CD4-positive, alpha-beta memory T cell (primary cell): ENCODE results near the gene OARD1. TPM values are rescaled to one million over a fixed set of nuclear protein-coding genes. Genes with fewer than 3 reads are reported as not detected.

ENCODE experiments used
- CTCF ChIA-PET: fragments of 350-600 bp; sonication (Branson Sonifier 250); formaldehyde crosslinking; loops from one replicate; lab custom pipeline; 2021; ENCODE audit warnings: inconsistent platforms; ENCODE audit not compliant: partially characterized antibody; lab: Charles Lee
- POLR2A ChIA-PET: fragments of 350-600 bp; sonication (Branson Sonifier 250); formaldehyde crosslinking; loops from one replicate; lab custom pipeline; 2021; ENCODE audit not compliant: partially characterized antibody; lab: Charles Lee
- DNase-seq, 5 donors: peaks; one replicate each; pipeline versions ENCODE4 v3.0.0 to v3.0.0-alpha.2; 2020 to 2022; ENCODE audit warnings: mixed read lengths in 1 of 5
- H3K27ac ChIP-seq: one replicate; pipeline ENCODE4 v1.7.0; 2013; ENCODE audit warnings: low read depth, low read length
- H3K27me3 ChIP-seq: 2 replicates; pipeline ENCODE4 v1.7.0; 2013; ENCODE audit warnings: mild to moderate bottlenecking, low read length, moderate library complexity; ENCODE audit not compliant: insufficient read depth
- H3K36me3 ChIP-seq: 2 replicates; pipeline ENCODE4 v1.7.0; 2013; ENCODE audit warnings: mild to moderate bottlenecking, low read length, moderate library complexity; ENCODE audit not compliant: insufficient read depth
- H3K4me1 ChIP-seq: 2 replicates; pipeline ENCODE4 v1.7.0; 2013; ENCODE audit warnings: mild to moderate bottlenecking, low read length, moderate library complexity; ENCODE audit not compliant: insufficient read depth
- H3K4me3 ChIP-seq, 2 donors: one replicate each; pipeline ENCODE4 v1.7.0; 2013; ENCODE audit warnings: low read length in 2 of 2, mild to moderate bottlenecking in 1 of 2
- H3K9me3 ChIP-seq, 2 donors: one replicate each; pipeline ENCODE4 v1.7.0; 2013; ENCODE audit warnings: low read length in 2 of 2, control low read depth in 1 of 2; ENCODE audit not compliant: control insufficient read depth in 1 of 2
- H3K27ac Mint-ChIP-seq, 7 donors: one replicate each; pipeline ENCODE4 v1.8.0; 2020 to 2021; ENCODE audit warnings: mixed read lengths in 7 of 7, mild to moderate bottlenecking in 6 of 7, inconsistent platforms in 3 of 7, moderate library complexity in 3 of 7
- H3K27me3 Mint-ChIP-seq, 2 donors: one replicate each; pipeline ENCODE4 v1.8.0; 2020 to 2021; ENCODE audit warnings: mixed read lengths in 2 of 2
- H3K36me3 Mint-ChIP-seq, 2 donors: one replicate each; pipeline ENCODE4 v1.8.0; 2020 to 2021; ENCODE audit warnings: mixed read lengths in 2 of 2, inconsistent platforms in 1 of 2, mild to moderate bottlenecking in 1 of 2
- H3K4me1 Mint-ChIP-seq, 4 donors: one replicate each; pipeline ENCODE4 v1.8.0; 2020 to 2021; ENCODE audit warnings: mixed read lengths in 4 of 4, mild to moderate bottlenecking in 1 of 4
- H3K4me3 Mint-ChIP-seq, 8 donors: one replicate each; pipeline ENCODE4 v1.8.0; 2020 to 2021; ENCODE audit warnings: mixed read lengths in 8 of 8, mild to moderate bottlenecking in 7 of 8, moderate library complexity in 6 of 8, inconsistent platforms in 3 of 8
- H3K9me3 Mint-ChIP-seq, 8 donors: one replicate each; pipeline ENCODE4 v1.8.0; 2020 to 2021; ENCODE audit warnings: mixed read lengths in 8 of 8, mild to moderate bottlenecking in 5 of 8, inconsistent platforms in 3 of 8, moderate library complexity in 1 of 8
- intact Hi-C: fragments of 100-400 bp; cut with micrococcal nuclease; formaldehyde crosslinking; loops from one replicate; pipeline ENCODE4 v1.15.1; 2023
- polyA plus RNA-seq, 2 donors: library from polyadenylated mRNA; unstranded; fragments of 300-500 nt; fragmentation: Illumina TruSeq; gene quantifications; one replicate each; pipeline ENCODE4 v1.2.3, GENCODE V29; 2021
- total RNA-seq, 2 experiments: library from RNA; stranded (reverse); gene quantifications; one replicate each; pipeline ENCODE4 v1.2.3, GENCODE V29; 2021

OARD1 gene
- total and polyA plus RNA-seq, 4 experiments from 2014 or later: 41.0 to 56.7 (median 54.0) TPM

DNA sequence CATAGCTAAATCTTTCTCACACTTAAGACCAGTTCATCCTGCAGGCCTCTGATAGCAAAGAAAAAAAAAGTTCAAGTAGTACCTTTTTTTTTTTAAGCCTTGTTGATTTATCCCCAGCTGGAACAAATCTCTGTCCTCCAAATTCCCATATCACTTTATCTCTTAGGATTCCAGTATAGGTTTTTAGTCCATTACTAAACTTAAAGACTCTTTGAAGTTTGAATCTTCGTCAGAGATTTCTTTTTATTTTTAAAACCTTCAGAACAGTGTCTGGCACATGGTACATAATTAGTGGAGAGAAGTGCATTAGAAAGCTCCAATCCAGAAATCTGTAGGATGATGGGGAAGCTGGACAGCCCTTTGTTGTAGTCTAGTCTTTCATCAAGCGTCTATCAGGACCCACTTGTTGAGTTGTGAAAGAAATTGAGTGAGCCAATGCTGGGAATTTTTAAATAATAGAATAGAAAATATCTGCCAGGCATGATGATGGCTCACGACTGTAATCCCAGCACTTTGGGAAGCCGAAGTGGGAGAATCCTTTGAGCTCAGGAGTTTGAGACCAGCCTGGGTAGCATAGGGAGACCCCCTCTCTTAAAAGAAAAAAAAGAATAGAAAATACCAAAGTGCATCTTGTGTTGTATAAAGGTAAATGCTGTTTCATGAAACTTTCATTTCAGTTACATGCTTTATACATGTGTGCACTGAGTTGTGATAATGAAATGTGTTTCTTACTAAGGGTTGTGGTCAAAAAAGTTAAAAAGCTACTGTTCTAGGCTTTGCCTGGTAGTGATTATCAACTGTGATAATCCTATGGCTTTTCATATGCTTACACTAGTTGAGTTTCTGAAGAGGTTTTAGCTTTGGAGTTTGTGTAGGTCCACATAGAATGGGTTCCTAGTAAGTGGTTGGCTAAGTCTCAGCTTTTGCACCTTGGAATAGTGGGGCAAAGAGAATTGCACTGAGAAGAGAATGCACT, 3.8 kb upstream of the OARD1 start:
- peaks cover 8% of the 10 kb centered on the region for H3K36me3 ChIP-seq
- H3K27me3 Mint-ChIP-seq: no peaks in the 10 kb centered on the region
- no peaks in the 10 kb centered on the region for H3K27me3 ChIP-seq
- no peak overlapping the region for H3K4me3 ChIP-seq
- DNase-seq: no peak
- H3K4me1 Mint-ChIP-seq: peaks cover 46 to 85% (median 61%) of the 10 kb centered on the region in 4 donors
- ChIA-PET CTCF (interaction anchor here (1.2 to 2.6 kb wide), 3 partner anchors 12 to 106 kb away, joined by 3 to 8 read pairs (median 3); no protein-coding TSS in a partner anchor), POLR2A (interaction anchor here (2.4 kb wide), 1 partner anchor 125 kb away, joined by 7 read pairs; the partner anchor contains the start of gene TREML2)
- peak overlapping the region; percentile 62 to 99 (median 97) for H3K27ac Mint-ChIP-seq
- peaks cover 0 to 5% (median 0%) of the 10 kb centered on the region in 8 donors for H3K9me3 Mint-ChIP-seq
- peak overlapping the region; percentile 21 to 98 (median 95) for H3K4me3 Mint-ChIP-seq
- no peaks in the 10 kb centered on the region for H3K9me3 ChIP-seq
- H3K4me1 ChIP-seq: peaks cover 58% of the 10 kb centered on the region
- H3K27ac ChIP-seq: no peak overlapping the region
- intact Hi-C loops: no loop called here
- peaks cover 18 to 44% of the 10 kb centered on the region in 2 donors for H3K36me3 Mint-ChIP-seq

DNA sequence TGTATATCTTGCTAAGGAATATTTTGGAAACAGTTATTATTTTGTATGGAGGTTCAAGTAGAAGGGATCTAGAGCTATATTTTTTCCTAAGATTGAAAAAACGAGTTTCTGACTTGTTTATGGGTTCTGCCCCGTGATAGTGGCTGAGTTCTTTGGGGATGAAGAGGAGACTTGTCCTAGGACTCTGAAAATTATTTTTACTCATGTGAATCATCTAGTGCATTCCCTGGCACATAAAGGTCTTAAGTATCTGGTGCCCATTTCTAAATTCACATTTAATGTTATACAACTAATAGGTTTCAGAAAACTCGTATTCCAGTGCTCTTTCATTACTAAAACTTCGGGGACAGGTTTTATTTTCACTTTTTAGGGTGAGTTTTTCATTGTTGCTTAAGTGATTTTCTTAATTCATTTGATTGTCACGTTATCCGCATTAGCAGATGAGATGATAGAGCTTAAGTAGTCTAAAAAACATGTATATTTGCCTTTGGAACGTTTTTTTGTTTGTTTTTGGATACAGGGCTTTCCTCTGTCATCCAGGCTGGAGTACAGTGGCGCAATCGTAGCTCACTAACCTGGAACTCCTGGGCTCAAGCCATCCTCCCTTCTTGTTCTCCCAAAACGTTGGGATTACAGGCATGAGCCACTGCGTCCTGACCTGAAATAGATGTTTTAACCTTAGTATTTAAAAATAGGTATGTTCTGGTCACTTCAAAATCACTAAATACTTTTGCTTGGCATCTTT, 2.7 kb upstream of the OARD1 start:
- CTCF ChIA-PET: interaction anchor here (1.2 to 2.6 kb wide), 4 partner anchors 13 to 245 kb away, joined by 3 to 8 read pairs (median 4); no protein-coding TSS in a partner anchor
- H3K4me1 ChIP-seq: peaks cover 55% of the 10 kb centered on the region
- POLR2A ChIA-PET: interaction anchor here (2.4 kb wide), 1 partner anchor 126 kb away, joined by 7 read pairs; the partner anchor contains the start of gene TREML2
- peaks cover 8% of the 10 kb centered on the region for H3K36me3 ChIP-seq
- peak overlapping the region; percentile 90 to 99 (median 98) for H3K27ac Mint-ChIP-seq
- no peaks in the 10 kb centered on the region for H3K9me3 ChIP-seq
- no peaks in the 10 kb centered on the region for H3K27me3 Mint-ChIP-seq
- H3K27me3 ChIP-seq: no peaks in the 10 kb centered on the region
- DNase-seq: no peak
- peaks cover 42 to 81% (median 57%) of the 10 kb centered on the region in 4 donors for H3K4me1 Mint-ChIP-seq
- H3K27ac ChIP-seq: peak overlapping the region; percentile 97
- H3K36me3 Mint-ChIP-seq: peaks cover 10 to 37% of the 10 kb centered on the region in 2 donors
- intact Hi-C loops: loop anchor here (5.0 kb wide), 1 partner anchor 487 kb away; no protein-coding TSS in a partner anchor
- H3K4me3 ChIP-seq: peak overlapping the region in 1 of 2 donors; percentile 94
- H3K9me3 Mint-ChIP-seq: peaks cover 0 to 5% (median 0%) of the 10 kb centered on the region in 8 donors
- H3K4me3 Mint-ChIP-seq: peak overlapping the region; percentile 92 to 98 (median 96)

DNA sequence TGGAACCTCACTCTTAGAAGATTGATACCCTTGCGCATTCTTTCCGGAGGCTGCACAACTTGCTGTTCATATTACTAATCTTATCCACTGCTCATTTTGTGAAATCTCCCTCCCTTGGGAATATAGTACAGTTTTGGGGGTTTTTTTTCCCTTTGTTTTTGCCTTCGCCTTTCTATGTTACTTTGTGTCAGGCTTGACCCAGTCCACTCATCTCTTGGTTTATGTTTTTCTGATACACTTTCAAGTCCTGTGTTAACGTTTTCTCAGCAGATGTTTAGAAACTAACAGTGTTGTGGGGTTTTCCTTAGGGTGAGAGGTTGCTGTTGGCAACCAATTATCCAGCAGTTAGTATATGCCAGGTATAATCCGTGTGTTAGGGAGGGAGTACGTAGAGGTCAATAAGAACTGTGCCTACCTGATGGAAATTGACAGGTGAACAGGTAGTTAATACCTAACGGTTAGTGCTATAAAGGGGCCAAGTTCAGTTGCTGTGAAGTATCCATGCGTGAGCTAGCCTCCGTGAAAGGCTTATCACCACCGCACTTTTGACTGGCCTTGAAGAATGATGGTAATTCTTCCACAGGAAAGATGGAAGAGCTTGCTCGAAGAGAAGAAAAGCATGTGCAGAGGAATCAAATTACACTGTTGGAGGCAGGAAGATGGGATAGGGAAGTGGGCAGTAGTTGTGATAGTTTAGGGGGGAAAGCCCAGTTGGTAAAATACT, 2.0 kb upstream of the OARD1 start:
- H3K36me3 ChIP-seq: peaks cover 9% of the 10 kb centered on the region
- Mint-ChIP-seq H3K4me3 (peak overlapping the region; percentile 92 to 98 (median 96)), H3K27me3 (no peaks in the 10 kb centered on the region), H3K27ac (peak overlapping the region; percentile 90 to 99 (median 98)), H3K36me3 (peaks cover 5 to 38% of the 10 kb centered on the region in 2 donors), H3K4me1 (peaks cover 40 to 74% (median 54%) of the 10 kb centered on the region in 4 donors), H3K9me3 (peaks cover 0 to 5% (median 0%) of the 10 kb centered on the region in 8 donors)
- intact Hi-C loops: loop anchor here (2.0 to 5.0 kb wide), 5 partner anchors 45 to 1959 kb away; partner anchors contain the start of genes SAYSD1 and TFEB
- H3K4me1 ChIP-seq: peaks cover 48% of the 10 kb centered on the region
- peak overlapping the region in 1 of 2 donors; percentile 94 for H3K4me3 ChIP-seq
- CTCF ChIA-PET: interaction anchor here (1.3 to 2.6 kb wide), 2 partner anchors 47 to 245 kb away, joined by 4 to 8 read pairs; no protein-coding TSS in a partner anchor
- H3K27ac ChIP-seq: peak overlapping the region; percentile 97
- POLR2A ChIA-PET: interaction anchor here (2.4 kb wide), 1 partner anchor 126 kb away, joined by 7 read pairs; the partner anchor contains the start of gene TREML2
- H3K9me3 ChIP-seq: no peaks in the 10 kb centered on the region
- H3K27me3 ChIP-seq: no peaks in the 10 kb centered on the region
- peak in 4 of 5 donors; percentile 31 to 43 (median 36) for DNase-seq

DNA sequence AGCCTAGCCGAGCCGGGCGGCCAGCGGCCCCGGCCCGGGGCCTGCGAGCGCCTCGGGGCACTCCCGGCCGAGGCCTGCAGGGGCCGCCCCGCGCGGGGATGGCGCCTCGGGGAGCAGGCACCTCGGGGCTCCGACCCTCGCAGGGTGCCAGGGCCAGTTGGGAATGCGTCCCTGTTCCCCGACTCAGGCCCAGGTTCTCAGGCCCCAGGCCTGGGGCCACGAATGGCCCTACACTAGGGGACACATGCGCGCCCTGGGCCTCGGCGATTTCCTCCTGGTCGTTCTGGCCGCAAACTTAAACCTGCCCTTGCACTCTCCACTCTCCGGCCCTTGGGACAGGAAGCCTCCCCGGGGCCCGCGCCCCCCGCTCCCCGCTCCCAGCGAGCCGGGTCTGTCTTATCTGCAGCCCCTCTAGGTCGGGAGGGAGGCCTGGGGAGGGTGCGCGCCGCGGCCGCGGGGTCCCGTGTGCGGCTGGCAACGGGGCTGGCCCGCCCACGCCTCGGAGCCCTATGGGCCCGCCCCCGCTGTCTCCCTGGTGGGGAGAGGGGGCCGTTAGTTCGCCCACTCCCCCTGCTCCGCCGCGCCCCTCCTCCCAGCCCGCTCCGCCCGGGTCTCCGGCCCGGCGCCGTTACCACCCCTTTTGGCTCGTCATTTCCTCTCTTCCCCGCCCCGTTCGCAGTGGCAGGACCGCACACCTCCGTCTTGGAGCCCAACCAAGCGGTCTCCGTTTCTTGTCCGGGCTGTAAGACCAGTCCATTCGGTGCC, 1.2 kb upstream of the OARD1 start:
- Mint-ChIP-seq H3K4me3 (peak overlapping the region; percentile 92 to 98 (median 96)), H3K27me3 (no peaks in the 10 kb centered on the region), H3K27ac (peak overlapping the region; percentile 90 to 99 (median 98)), H3K36me3 (peaks cover 0 to 39% of the 10 kb centered on the region in 2 donors), H3K9me3 (peaks cover 0 to 5% (median 0%) of the 10 kb centered on the region in 8 donors), H3K4me1 (peaks cover 39 to 68% (median 50%) of the 10 kb centered on the region in 4 donors)
- Histone ChIP-seq H3K9me3 (no peaks in the 10 kb centered on the region), H3K27me3 (no peaks in the 10 kb centered on the region), H3K27ac (peak overlapping the region; percentile 97), H3K4me3 (peak overlapping the region in 1 of 2 donors; percentile 94), H3K36me3 (peaks cover 10% of the 10 kb centered on the region), H3K4me1 (peaks cover 47% of the 10 kb centered on the region)
- ChIA-PET CTCF (interaction anchor here (0.9 to 1.5 kb wide), 3 partner anchors 35 to 127 kb away, joined by 3 to 9 read pairs (median 3); partner anchors contain the start of gene TREML2), POLR2A (interaction anchor here (0.6 to 3.0 kb wide), 8 partner anchors 7 to 127 kb away, joined by 3 to 24 read pairs (median 5); partner anchors contain the start of genes TREML2 and UNC5CL)
- peak; percentile 78 to 85 (median 80) for DNase-seq
- intact Hi-C loops: loop anchor here (2.0 to 5.0 kb wide), 5 partner anchors 45 to 1959 kb away; partner anchors contain the start of genes SAYSD1 and TFEB

DNA sequence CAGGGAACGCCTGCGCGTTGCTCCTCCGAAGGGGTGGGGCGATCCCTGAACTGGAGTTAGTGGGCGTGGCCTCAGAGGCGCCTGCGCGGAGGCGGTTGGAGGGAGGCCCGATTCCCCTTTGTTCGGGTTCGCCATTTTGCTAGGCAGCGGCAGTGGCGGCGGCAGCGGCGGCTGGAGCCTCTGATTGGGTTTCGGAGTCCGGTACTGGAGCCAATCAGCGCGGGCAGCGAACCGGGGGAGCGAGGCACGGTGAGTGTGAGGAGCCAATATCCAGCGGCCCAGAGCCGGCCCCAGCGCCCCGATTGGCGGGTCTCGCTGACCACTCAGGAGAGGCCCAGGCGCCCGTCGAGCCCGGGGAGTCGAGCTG, 663 bp upstream of the OARD1 start, which contains the start of gene NFYA:
Gene NFYA (plus strand): TSS at position 139 of the 367 bp plus-strand sequence. CDS start 6,116 bp downstream, outside the sequence.
- Histone ChIP-seq H3K4me1 (peaks cover 47% of the 10 kb centered on the region), H3K27ac (peak within 1 kb of the TSS; percentile 97), H3K4me3 (peak within 1 kb of the TSS; percentile 59 to 94), H3K9me3 (no peaks in the 10 kb centered on the region), H3K27me3 (no peaks in the 10 kb centered on the region), H3K36me3 (peaks cover 10% of the 10 kb centered on the region)
- H3K36me3 Mint-ChIP-seq: peaks cover 5 to 42% of the 10 kb centered on the region in 2 donors
- intact Hi-C loops: loop anchor here (1.0 to 5.0 kb wide), 7 partner anchors 44 to 1958 kb away; partner anchors contain the start of genes SAYSD1 and TFEB
- H3K27me3 Mint-ChIP-seq: no peaks in the 10 kb centered on the region
- H3K4me3 Mint-ChIP-seq: peak within 1 kb of the TSS; percentile 92 to 98 (median 97)
- no peak for DNase-seq
- CTCF ChIA-PET: interaction anchor here (0.8 to 1.5 kb wide), 5 partner anchors 10 to 128 kb away, joined by 3 to 9 read pairs (median 3); partner anchors contain the start of gene TREML2
- peak within 1 kb of the TSS; percentile 90 to 99 (median 98) for H3K27ac Mint-ChIP-seq
- POLR2A ChIA-PET: interaction anchor here (0.6 to 3.0 kb wide), 9 partner anchors 8 to 128 kb away, joined by 3 to 24 read pairs (median 5); partner anchors contain the start of genes TREML2 and UNC5CL
- H3K4me1 Mint-ChIP-seq: peaks cover 37 to 64% (median 48%) of the 10 kb centered on the region in 4 donors
- peaks cover 0 to 5% (median 0%) of the 10 kb centered on the region in 8 donors for H3K9me3 Mint-ChIP-seq
